ENCODE measurements around the gene BUB3.

DNA sequence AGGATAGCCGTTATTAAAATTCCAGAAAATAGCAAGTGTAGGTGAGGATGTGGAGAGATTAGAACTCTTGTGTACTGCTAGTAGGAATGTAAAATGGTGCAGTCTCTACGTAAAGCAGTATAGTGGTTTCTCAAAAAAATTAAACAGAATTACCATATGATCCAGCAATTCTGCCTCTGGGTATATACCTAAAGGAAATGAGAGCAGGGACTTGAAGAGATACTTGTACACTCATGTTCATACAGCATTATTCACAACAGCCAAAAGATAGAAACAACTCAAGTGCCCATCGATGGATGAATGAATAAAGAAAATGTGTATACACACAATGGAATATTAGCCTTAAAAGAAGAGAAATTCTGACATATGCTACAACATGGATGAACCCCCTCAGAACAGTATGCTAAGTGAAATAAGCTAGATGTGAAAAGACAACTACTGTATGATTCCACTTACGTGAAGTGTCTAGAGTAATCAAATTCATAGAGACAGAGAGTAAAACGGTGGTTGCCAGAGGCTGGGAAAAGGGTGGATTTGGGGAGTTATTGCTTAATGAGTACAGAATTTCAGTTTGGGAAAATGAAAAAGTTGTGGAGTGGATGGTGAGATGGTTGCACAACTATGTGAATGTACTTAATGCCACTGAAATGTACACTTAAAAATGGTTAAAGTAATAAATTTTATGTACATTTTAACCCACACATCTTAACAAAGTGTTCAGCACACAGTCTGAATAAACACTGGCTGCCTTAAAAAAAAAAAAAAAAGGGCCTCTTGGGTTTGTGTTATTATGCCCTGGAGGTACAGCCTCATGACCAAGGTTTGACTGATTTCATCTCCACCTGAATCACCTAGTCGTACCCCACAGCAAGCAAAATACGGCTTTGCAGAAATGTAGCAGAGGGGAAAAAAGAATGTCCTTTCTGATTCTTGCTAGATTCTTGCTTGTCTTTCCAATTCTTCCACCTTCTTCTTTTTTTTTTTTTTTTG lies 26.2 kb downstream of the BUB3 start:
- TF ChIP-seq, protein P1, sequence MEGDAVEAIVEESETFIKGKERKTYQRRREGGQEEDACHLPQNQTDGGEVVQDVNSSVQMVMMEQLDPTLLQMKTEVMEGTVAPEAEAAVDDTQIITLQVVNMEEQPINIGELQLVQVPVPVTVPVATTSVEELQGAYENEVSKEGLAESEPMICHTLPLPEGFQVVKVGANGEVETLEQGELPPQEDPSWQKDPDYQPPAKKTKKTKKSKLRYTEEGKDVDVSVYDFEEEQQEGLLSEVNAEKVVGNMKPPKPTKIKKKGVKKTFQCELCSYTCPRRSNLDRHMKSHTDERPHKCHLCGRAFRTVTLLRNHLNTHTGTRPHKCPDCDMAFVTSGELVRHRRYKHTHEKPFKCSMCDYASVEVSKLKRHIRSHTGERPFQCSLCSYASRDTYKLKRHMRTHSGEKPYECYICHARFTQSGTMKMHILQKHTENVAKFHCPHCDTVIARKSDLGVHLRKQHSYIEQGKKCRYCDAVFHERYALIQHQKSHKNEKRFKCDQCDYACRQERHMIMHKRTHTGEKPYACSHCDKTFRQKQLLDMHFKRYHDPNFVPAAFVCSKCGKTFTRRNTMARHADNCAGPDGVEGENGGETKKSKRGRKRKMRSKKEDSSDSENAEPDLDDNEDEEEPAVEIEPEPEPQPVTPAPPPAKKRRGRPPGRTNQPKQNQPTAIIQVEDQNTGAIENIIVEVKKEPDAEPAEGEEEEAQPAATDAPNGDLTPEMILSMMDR (conservative IDR thresholded peaks at IDR 0.05; ENCODE audit: low read depth in 2 of 2), result no peak
- TF ChIP-seq EZH2 (IDR thresholded peaks at IDR 0.05; ENCODE audit: low read depth, unreplicated experiment) (no peak), REST (IDR thresholded peaks at IDR 0.05; ENCODE audit: unreplicated experiment) (no peak), CREB1 (CRISPR knock-in tag; IDR thresholded peaks at IDR 0.05; ENCODE audit: low read depth) (no peak)
